HG03354 (cell line): Measurements from ENCODE around the gene SNX9.
"Not testable (repeated sequence)": the region's sequence is repeated elsewhere in the genome, so short reads cannot be mapped to it uniquely, and the experiment has no call there.

Experiments used
- ATAC-seq: cut with Tn5 transposase; IDR thresholded peaks from one replicate; pipeline ENCODE4 v1.9.1; 2021; ENCODE audit warnings: mild to moderate bottlenecking; ENCODE audit not compliant: unreplicated experiment, poor library complexity, severe bottlenecking

The SNX9 gene

GRCh38 chr6:157907651-157908050 lies 84.6 kb downstream of the SNX9 start:
- ATAC-seq: no peak

DNA sequence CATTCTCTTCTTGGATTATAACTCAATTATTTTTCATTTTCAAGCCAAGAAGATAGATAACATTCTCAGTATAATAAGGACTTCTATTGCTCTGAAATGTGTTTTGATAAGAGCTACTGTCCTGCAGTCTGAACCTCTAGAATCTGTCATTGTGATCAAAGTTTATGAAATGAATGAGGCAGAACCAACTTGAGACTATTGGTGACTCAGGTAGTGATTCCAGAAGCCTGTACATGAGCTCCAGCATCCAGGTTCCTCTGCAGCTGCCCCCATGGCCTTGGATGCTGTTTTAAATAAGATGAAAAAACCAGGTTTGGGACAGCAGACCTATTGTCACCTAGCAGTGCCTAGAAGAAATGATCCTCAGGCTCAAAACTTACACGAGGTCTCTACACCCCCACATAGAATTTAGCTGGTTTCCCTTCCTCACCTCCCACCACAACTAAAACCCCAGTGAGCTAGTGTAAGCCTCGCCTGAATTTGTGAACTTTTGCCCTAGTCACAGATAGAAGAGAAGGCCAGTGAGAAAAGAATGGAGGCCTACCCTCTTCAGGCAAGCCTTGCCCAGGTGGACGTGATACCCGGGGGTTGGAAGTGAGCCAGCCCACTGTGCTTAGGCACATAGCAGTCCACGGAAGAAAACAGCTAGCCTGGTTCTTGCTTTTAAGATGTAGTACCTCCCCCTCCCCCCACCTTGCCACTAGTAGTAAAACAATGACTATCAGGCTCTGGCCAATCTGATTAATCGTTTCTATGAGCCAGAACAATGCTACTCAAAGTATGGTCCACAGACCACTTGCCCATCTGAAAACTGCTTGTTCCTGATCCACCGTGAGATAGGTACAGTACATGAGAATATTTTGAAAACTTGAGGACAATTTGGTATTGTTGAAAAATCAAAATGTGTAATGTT lies 85.6 kb downstream of the SNX9 start:
- ATAC-seq: no peak

DNA sequence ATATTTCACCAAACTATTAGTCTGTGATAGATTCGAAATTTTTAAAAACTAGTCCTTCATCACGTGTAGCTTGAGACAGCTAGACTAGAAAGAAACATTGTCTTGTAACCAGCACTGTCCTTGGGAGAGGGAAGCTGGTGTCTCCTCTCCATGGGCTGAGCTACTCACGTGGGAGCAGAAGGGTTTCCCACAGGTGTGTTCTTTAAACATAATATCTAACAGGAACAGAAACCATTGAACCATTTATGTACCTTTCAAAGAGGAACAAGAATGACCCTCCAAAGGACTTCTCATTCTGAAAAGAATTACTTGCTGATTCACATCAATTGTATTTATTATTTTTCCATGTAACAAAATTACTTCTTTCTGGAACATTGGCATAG lies 86.2 kb downstream of the SNX9 start:
- ATAC-seq: no peak

GRCh38 chr6:157911278-157911677 lies 88.2 kb downstream of the SNX9 start:
- no peak for ATAC-seq

DNA sequence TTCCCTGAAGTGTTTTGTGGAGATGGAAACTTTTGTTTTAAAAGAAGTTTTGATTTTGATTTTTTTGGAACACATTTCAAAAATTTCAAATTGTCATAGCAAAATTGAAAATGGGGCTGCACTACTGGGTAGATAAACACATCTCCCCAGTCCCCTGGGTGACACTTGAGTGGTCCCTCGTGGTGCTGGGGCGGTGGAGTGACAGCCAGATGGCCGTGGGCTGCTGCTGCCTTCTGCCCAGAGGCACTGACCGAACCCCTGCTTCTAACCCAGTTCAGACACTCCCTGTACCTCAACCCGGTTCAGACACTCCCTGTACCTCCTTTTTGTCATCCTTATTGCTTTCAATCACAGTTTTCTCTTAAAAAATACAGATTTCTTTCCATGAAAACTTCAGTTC lies 88.7 kb downstream of the SNX9 start:
- no peak for ATAC-seq

DNA sequence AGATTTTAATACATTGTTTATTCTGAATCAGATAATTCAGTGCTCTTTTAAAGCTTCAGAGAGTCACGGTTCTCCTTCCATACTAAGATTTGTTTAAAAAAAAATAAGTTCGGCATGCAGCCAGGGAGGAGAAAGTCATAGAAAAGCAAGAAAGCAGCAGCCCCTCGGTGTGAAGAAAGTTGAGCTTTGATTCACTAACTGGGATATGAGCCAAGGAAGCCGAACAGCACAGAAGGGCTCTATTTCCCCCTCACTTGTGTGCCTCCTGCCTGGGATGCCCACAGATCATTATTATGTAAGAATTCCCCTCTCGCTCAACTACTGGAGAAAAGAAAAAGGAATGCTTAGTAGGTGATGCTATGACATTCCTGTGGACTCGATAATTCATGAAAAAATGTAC lies 89.3 kb downstream of the SNX9 start:
- ATAC-seq: no peak

DNA sequence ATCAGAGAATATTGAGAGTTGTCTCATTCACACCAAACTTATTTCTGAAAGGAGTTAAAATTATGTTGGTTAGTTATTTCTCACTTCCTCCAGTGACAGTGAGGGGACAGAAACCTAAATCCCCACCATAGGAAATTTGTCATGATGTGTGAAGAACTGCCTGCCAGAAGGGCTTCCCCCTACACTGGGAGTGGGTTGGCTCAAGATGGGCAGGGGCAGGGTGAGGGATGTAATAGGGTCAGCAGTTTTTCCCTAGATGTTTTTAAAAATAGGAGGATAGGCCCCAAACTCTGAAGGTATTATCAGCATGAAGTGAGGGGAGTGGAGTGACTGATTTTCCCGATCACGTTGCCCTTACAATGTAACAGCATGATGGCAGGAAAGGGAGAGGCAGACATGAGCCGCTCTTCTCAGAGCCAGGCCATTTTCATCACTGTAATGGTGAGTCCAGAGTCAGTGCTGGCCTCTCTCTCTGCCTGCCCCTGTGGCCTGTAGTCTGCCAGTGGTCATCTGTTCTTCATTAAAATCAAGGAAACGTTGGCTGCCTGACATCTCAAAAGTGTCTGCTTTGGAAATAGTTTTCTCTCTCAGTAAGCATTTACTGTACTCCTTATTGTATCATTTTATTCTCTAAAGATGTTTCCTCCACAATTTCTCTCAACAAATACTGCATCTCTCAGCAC lies 98.8 kb downstream of the SNX9 start:
- ATAC-seq: no peak

DNA sequence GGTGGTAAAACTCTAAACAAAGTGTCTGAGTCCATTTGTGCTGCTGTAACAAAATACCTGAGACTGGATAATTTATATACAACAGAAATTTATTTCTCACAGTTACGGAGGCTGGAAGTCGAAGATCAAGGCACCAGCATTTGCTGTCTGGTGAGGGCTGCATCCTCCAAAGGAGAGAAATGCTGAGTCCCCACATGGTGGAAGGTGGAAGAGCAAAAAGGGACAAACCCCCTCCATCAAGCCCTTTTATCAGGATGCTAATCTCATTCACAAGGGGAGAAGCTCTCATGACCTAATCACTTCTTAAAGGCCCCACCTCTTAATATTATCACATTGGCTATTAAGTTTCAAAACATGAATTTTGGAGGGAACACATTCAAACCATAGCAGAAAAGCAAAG lies 102.7 kb downstream of the SNX9 start:
- no peak for ATAC-seq

GRCh38 chr6:157927011-157927410 lies 104.0 kb downstream of the SNX9 start:
- no peak for ATAC-seq

DNA sequence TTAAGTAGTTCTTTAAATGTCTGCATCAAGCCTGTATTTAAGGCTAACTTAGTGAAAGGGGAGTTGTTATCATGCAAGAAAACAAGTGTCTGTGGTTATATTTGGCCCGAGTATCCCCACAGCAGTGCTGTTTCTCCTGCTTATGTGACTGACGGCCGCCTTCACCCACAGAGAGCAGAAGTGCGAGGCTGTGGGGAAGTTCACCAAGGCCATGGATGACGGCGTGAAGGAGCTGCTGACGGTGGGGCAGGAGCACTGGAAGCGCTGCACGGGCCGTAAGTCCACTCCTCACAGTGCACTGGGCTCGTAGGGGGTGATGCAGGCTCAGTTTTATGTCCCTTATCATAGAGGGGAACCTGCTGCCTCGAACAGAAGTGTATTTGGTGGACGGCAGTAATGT lies 105.4 kb downstream of the SNX9 start:
- ATAC-seq: no peak

- ATAC-seq: no peak
Observed at GRCh38 chr6:157929076-157929475, 106.0 kb downstream of the SNX9 start.

- no peak for ATAC-seq
Observed at GRCh38 chr6:157929765-157930319, 106.8 kb downstream of the SNX9 start.

GRCh38 chr6:157935786-157936185 lies 112.7 kb downstream of the SNX9 start:
- no peak for ATAC-seq

GRCh38 chr6:157937318-157937717 lies 114.3 kb downstream of the SNX9 start:
- no peak for ATAC-seq

DNA sequence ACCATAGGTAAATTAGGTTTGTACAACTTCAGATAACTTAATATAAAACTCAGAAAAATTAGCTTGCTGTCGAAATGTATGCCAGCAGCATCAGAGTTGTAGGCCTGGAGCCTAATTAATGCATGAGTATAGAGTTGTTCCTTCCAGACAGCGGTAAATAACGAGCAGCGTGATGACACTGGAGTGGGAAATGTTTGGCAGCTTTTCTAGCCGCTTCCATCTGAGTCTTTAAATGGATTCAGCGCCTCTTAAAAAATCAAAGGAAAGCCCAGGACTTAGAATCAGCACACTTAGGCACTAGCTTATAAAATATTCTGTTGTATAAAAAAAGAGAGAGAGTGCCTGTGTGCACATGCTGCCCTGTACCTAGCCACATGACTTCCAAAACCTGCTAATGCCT lies 114.9 kb downstream of the SNX9 start:
- no peak for ATAC-seq

GRCh38 chr6:157940375-157941036 lies 117.5 kb downstream of the SNX9 start:
- not testable (repeated sequence) for ATAC-seq

DNA sequence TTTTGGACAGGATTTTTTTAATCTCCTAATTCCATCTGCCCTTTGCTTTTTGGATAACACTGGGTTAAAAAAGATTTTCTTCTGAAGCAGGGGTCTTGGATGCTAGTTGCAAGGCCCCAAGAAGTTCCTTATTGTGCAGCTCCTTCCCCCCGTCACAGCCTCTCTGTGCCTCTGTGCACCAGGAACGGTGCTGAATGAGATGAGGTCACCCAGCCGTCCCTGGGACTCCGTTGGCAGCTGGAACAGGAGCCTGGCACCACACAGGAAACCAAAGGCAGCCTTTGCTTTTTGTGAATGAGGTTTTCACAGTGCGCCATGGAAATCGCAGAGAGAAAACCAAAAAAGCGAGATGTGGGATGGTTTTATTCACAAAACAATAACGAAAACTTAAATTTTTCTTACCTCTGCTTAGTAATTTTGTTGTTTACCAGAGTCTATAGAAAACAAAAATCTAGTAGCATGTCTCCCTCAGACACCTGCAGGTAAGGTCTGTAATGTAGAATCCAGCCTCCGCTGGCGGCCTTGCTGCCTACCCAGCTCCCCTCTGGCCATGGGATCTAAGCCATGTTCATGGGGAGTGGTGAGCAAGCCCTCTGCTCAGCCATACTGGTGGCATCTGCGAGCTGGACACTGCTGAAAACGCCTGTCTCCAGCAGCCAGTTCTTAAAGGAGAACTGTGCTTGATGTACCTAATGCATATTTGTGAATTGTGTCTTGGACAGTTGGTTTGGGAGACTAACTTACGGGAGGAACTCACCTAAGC lies 118.2 kb downstream of the SNX9 start:
- ATAC-seq: no peak

DNA sequence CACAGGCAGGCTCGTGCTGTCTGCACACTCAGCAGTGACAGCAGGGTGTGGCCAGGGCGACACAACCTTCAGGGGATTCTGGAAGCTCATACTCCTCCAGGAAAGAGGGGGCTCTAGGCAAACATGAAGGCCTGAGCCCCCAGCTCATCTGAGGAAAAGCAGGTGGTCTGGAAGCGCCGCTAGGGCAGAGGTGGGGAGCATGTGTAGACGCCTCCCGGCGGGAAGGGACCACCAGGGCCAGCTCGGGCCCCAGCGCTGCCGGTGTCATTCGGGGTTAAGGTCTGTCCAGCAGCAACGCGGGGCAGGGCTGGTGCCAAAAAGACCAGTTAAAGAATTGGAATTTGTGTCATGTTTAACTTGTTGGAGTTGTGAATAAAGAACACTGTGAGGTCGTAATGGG lies 119.3 kb downstream of the SNX9 start:
- ATAC-seq: no peak

DNA sequence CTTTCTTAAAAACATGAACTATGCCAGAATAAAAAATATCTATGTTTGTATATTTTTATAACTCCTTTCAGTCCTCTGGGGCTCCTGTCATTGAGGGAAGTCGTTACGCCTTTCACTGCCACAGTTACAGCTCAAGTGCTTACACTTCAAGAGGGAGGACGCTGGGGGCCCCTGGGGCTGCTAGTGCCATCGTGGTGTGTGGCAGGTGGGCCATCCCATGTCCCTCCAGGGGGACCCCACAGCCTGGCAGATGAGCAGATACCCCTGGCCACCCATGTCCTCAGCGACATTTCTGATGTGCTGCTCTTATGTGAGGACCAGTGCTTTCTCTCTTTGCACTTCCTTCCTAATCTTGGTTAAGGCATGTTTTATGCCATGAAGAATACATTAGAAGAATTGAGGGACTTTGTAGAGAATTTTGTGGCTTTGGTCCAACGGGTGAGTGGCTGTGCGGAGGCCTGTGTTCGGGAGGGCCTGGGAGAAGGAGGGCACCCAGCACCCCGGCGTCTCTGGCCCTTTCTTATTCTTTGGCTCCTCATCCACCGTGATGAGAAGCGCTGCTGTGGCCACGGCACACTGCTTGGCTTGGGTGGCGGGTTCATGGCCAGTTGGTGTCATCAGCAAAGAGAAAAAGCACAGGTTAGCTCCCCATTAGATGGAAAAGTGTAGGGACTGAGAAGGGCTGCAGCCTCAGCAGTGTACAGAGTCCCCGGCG lies 120.4 kb downstream of the SNX9 start:
- ATAC-seq: no peak
